Mucosa of descending colon (tissue), 3 donors: ENCODE data around the gene MIGA1. TPM values are rescaled to one million over a fixed set of nuclear protein-coding genes. Genes with fewer than 3 reads are reported as not detected.
"Not testable (repeated sequence)": the region's sequence is repeated elsewhere in the genome, so short reads cannot be mapped to it uniquely, and the experiment has no call there.

ENCODE experiments used
- ATAC-seq: fragments of 200-7000 bp; cut with Tn5 transposase; one replicate; pipeline ENCODE4 v1.9.1; 2020; ENCODE audit warnings: mild to moderate bottlenecking, moderate library complexity
- DNase-seq, 3 donors: peaks; one replicate each; pipeline ENCODE4 v3.0.0-alpha.2; 2020
- H3K36me3 ChIP-seq: fragments of 200-600 bp; one replicate; pipeline ENCODE4 v1.8.0; 2021; ENCODE audit warnings: low read depth, mild to moderate bottlenecking
- H3K4me1 ChIP-seq: fragments of 200-600 bp; one replicate; pipeline ENCODE4 v1.8.0; 2021; ENCODE audit warnings: low read depth, mild to moderate bottlenecking
- H3K4me3 ChIP-seq: fragments of 200-600 bp; one replicate; pipeline ENCODE4 v1.8.0; 2021; ENCODE audit warnings: mild to moderate bottlenecking
- H3K9me3 ChIP-seq: fragments of 200-600 bp; one replicate; pipeline ENCODE4 v1.8.0; 2021; ENCODE audit warnings: mild to moderate bottlenecking
- CTCF ChIP-seq: fragments of 200-600 bp; IDR thresholded peaks from one replicate; pipeline ENCODE4 v1.8.0; 2022; ENCODE audit warnings: antibody characterized with exemption, mild to moderate bottlenecking
- intact Hi-C, 2 donors: fragments of 100-400 bp; cut with DNase I in 1 of 2; cut with micrococcal nuclease in 1 of 2; formaldehyde crosslinking; loops; one replicate each; pipeline versions ENCODE4 v1.11.0 to v1.11.1; 2022; cut with DNase I, micrococcal nuclease
- total RNA-seq, 3 donors: library from RNA; stranded (reverse); fragmentation: NEBNext Ultra II Directional in 2 of 3; extraction: Animal tissue kit (Norgen Biotek cat#: 25700) in 2 of 3; gene quantifications; one replicate each; pipeline versions ENCODE4 v1.2.1 to v1.2.4, GENCODE V29; 2021 to 2023
- donor health status: DM: no; HTN: no; CAD: no; lungs with moderate emphysema.
- donor health status: DM: no; HTN: no; CAD: no.
- donor health status: DM: no; HTN: yes; CAD: no.

The MIGA1 gene
- total RNA-seq, 3 donors from 2014 or later: 13.2 to 21.1 (median 18.5) TPM

GRCh38 chr1:77803371-77803770 lies 23.9 kb downstream of the MIGA1 start:
- TF ChIP-seq CTCF: no peak
- Histone ChIP-seq H3K36me3 (no peaks in the 10 kb centered on the region), H3K9me3 (no peaks in the 10 kb centered on the region), H3K4me1 (no peaks in the 10 kb centered on the region), H3K4me3 (no peak overlapping the region)
- intact Hi-C loops: no loop called here
- ATAC-seq (no peak), DNase-seq (no peak)

GRCh38 chr1:77809787-77810462 lies 30.5 kb downstream of the MIGA1 start:
- H3K4me1 ChIP-seq, ATAC-seq, DNase-seq, intact Hi-C loops, H3K9me3 ChIP-seq, H3K36me3 ChIP-seq, H3K4me3 ChIP-seq: not testable (repeated sequence)

GRCh38 chr1:77811589-77811988 lies 32.1 kb downstream of the MIGA1 start:
- H3K36me3 ChIP-seq, intact Hi-C loops, ATAC-seq: not testable (repeated sequence)

GRCh38 chr1:77817368-77818209 lies 38.1 kb downstream of the MIGA1 start:
- no peak for ATAC-seq
- no peak for TF ChIP-seq CTCF
- Histone ChIP-seq H3K36me3 (no peaks in the 10 kb centered on the region), H3K4me3 (no peak overlapping the region), H3K9me3 (no peaks in the 10 kb centered on the region), H3K4me1 (no peaks in the 10 kb centered on the region)
- DNase-seq: no peak
- intact Hi-C loops: no loop called here

More at GRCh38 chr1:77811589-77811988, 32.1 kb downstream of the MIGA1 start:
- not testable (repeated sequence) for H3K4me3 ChIP-seq, DNase-seq, H3K9me3 ChIP-seq, H3K4me1 ChIP-seq

GRCh38 chr1:77820121-77820520 lies 40.7 kb downstream of the MIGA1 start:
- no peak for ATAC-seq
- no peak for DNase-seq
- H3K4me1 ChIP-seq: no peaks in the 10 kb centered on the region
- TF ChIP-seq CTCF: no peak
- H3K36me3 ChIP-seq: no peaks in the 10 kb centered on the region
- intact Hi-C loops: loop anchor here in 1 of 2 donors (5.0 kb wide), 1 partner anchor 178 kb away; no protein-coding TSS in a partner anchor
- H3K9me3 ChIP-seq: no peaks in the 10 kb centered on the region
- no peak overlapping the region for H3K4me3 ChIP-seq

- ATAC-seq: no peak
- Histone ChIP-seq H3K9me3 (no peaks in the 10 kb centered on the region), H3K36me3 (no peaks in the 10 kb centered on the region), H3K4me1 (no peaks in the 10 kb centered on the region), H3K4me3 (no peak overlapping the region)
- DNase-seq: no peak
- intact Hi-C loops: loop anchor here in 1 of 2 donors (5.0 kb wide), 1 partner anchor 182 kb away; no protein-coding TSS in a partner anchor
- no peak for TF ChIP-seq CTCF
These were observed 44.6 kb downstream of the MIGA1 start for GRCh38 chr1:77824079-77824478.
